ENCODE results near the gene CEP120.

The CEP120 gene

GRCh38 chr5:123300266-123300665 is 122.9 kb downstream of the CEP120 start:
- DNase-seq (ENCODE audit: low spot score) (no peak), FAIRE-seq (no peak)

DNA sequence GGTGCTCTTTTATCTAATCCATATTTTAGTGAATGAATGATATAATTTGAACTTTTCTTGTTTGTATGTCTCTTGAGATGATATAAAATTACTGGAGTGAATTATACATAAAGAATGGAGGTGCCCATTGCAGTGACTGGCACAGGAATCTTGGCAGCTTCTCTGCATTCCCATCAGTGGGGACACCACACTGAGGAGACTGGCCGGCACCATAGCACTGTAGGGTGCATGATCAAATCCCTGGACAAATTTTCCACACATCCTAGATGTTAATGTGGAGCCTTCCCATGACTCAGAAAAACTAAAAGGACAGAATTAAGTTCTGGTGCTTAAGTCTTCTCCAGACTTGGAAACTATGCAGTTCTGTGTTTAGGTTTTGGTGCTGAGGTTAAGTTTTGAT is 124.1 kb downstream of the CEP120 start:
- no peak for DNase-seq (ENCODE audit: low spot score)
- no peak for FAIRE-seq

- DNase-seq (ENCODE audit: low spot score) (no peak), FAIRE-seq (no peak)
These were observed 124.7 kb downstream of the CEP120 start for GRCh38 chr5:123298335-123299030.

GRCh38 chr5:123297866-123298265 is 125.3 kb downstream of the CEP120 start:
- DNase-seq (ENCODE audit: low spot score) (no peak), FAIRE-seq (no peak)

DNA sequence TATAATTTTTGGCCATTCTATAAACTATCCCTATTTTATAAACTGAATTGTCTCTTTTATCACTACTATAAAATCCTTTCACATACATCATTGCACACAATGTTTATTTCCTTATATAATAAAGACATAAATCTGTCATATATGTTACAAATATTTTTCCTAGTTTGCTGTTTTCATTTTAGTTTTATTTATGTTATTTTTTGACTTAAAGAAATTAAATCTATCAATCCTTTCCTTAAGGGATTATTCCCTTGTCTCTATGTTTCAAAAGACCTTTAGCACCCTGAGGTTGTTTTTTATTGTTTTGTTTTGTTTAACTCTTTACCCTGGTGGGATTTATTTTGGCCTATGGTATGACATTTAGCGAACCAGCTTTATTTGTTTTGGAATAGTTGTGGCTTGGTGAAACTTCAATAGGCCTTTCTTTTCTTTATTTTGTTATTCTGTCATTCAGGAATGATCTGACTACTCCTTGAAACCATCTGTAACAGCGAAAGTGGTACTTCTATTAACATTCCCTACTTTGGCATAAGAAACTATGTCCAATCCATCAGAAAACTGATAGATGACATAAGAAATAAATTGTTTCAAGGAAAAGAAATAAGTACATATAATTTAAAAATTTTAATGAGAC is 125.9 kb downstream of the CEP120 start:
- FAIRE-seq (no peak), DNase-seq (ENCODE audit: low spot score) (no peak)

All from RCC 7860 (cell line).